ENCODE measurements around the gene CEP128. TPM values are rescaled to one million over a fixed set of nuclear protein-coding genes. Genes with fewer than 3 reads are reported as not detected.
A peak's percentile ranks its signal among the peaks of the same experiment; 100 is the strongest.

The CEP128 gene
- total RNA-seq, 1 experiment from 2014 or later: 27.3 TPM

GRCh38 chr14:80930836-80931389 is 10.6 kb downstream of the CEP128 start:
- POLR2A ChIA-PET (ENCODE audit: low non-redundant PET): no interaction called here
- DNase-seq (ENCODE audit: low spot score): peak; percentile 15
- Histone ChIP-seq H3K9me3 (ENCODE audit: low read depth, low read length, poor library complexity, severe bottlenecking) (no peaks in the 10 kb centered on the region), H3K27me3 (replicated peaks; ENCODE audit: insufficient read depth, low read depth, low read length, poor library complexity) (no peaks in the 10 kb centered on the region), H3K4me1 (ENCODE audit: insufficient read depth, low read length, poor library complexity, severe bottlenecking) (peaks cover 21% of the 10 kb centered on the region), H3K27ac (ENCODE audit: low read depth, low read length, poor library complexity, severe bottlenecking) (no peak overlapping the region), H3K36me3 (ENCODE audit: insufficient read depth, low read length, poor library complexity, severe bottlenecking) (no peaks in the 10 kb centered on the region), H3K4me3 (ENCODE audit: low read depth, low read length, poor library complexity, severe bottlenecking) (no peak overlapping the region)
- intact Hi-C loops (cut with micrococcal nuclease; ENCODE audit: unreplicated experiment): no loop called here
- CTCF ChIA-PET: no interaction called here
- no TSS peak for BruUV-seq (replicated peaks)
- TF ChIP-seq CTCF (conservative IDR thresholded peaks at IDR 0.05; ENCODE audit: low read depth, low read length) (no peak), EZH2 (IDR thresholded peaks at IDR 0.05; ENCODE audit: borderline replicate concordance, low read depth, low read length, poor library complexity, severe bottlenecking) (no peak)

- no TSS peak for BruUV-seq (replicated peaks)
- H3K36me3 ChIP-seq (ENCODE audit: insufficient read depth, low read length, poor library complexity, severe bottlenecking): no peaks in the 10 kb centered on the region
- H3K4me3 ChIP-seq (ENCODE audit: low read depth, low read length, poor library complexity, severe bottlenecking): no peak overlapping the region
- no peaks in the 10 kb centered on the region for H3K9me3 ChIP-seq (ENCODE audit: low read depth, low read length, poor library complexity, severe bottlenecking)
- no peak for TF ChIP-seq EZH2 (IDR thresholded peaks at IDR 0.05; ENCODE audit: borderline replicate concordance, low read depth, low read length, poor library complexity, severe bottlenecking)
- TF ChIP-seq CTCF (conservative IDR thresholded peaks at IDR 0.05; ENCODE audit: low read depth, low read length): no peak
- H3K27ac ChIP-seq (ENCODE audit: low read depth, low read length, poor library complexity, severe bottlenecking): no peak overlapping the region
- no peaks in the 10 kb centered on the region for H3K27me3 ChIP-seq (replicated peaks; ENCODE audit: insufficient read depth, low read depth, low read length, poor library complexity)
- CTCF ChIA-PET: no interaction called here
- intact Hi-C loops (cut with micrococcal nuclease; ENCODE audit: unreplicated experiment): no loop called here
- POLR2A ChIA-PET (ENCODE audit: low non-redundant PET): no interaction called here
- DNase-seq (ENCODE audit: low spot score): no peak
- peaks cover 21% of the 10 kb centered on the region for H3K4me1 ChIP-seq (ENCODE audit: insufficient read depth, low read length, poor library complexity, severe bottlenecking)
Measured at GRCh38 chr14:80930095-80930494, 11.4 kb downstream of the CEP128 start.

GRCh38 chr14:80927083-80927989 is 14.2 kb downstream of the CEP128 start:
- no peaks in the 10 kb centered on the region for H3K27me3 ChIP-seq (replicated peaks; ENCODE audit: insufficient read depth, low read depth, low read length, poor library complexity)
- intact Hi-C loops (cut with micrococcal nuclease; ENCODE audit: unreplicated experiment): no loop called here
- no peak for DNase-seq (ENCODE audit: low spot score)
- ChIA-PET POLR2A (ENCODE audit: low non-redundant PET) (interaction anchor here (0.6 kb wide), 1 partner anchor 30 kb away, joined by 7 read pairs; no protein-coding TSS in a partner anchor), CTCF (no interaction called here)
- no peaks in the 10 kb centered on the region for H3K9me3 ChIP-seq (ENCODE audit: low read depth, low read length, poor library complexity, severe bottlenecking)
- no peak overlapping the region for H3K4me3 ChIP-seq (ENCODE audit: low read depth, low read length, poor library complexity, severe bottlenecking)
- no TSS peak for BruUV-seq (replicated peaks)
- peaks cover 4% of the 10 kb centered on the region for H3K4me1 ChIP-seq (ENCODE audit: insufficient read depth, low read length, poor library complexity, severe bottlenecking)
- TF ChIP-seq CTCF (conservative IDR thresholded peaks at IDR 0.05; ENCODE audit: low read depth, low read length): peak; percentile 29; the same call in 1 of the 2 replicates
- TF ChIP-seq EZH2 (IDR thresholded peaks at IDR 0.05; ENCODE audit: borderline replicate concordance, low read depth, low read length, poor library complexity, severe bottlenecking): no peak
- no peak overlapping the region for H3K27ac ChIP-seq (ENCODE audit: low read depth, low read length, poor library complexity, severe bottlenecking)
- H3K36me3 ChIP-seq (ENCODE audit: insufficient read depth, low read length, poor library complexity, severe bottlenecking): no peaks in the 10 kb centered on the region

All from A673 (cell line).